H1 (cell line): ENCODE data around the gene INTS7.

Experiments
- EZH2 ChIP-seq: fragments of 200-600 bp; sonication (generic); IDR thresholded peaks from 2 replicates; pipeline ENCODE4 v1.7.1; 2012; ENCODE audit warnings: low read depth, mild to moderate bottlenecking, moderate library complexity, low read length, inconsistent platforms; ENCODE audit not compliant: severe bottlenecking
- MAFK ChIP-seq: IDR thresholded peaks from 2 replicates; pipeline ENCODE4 v1.6.1; 2012; ENCODE audit warnings: low read depth, mild to moderate bottlenecking, improper control_type of control experiment, low read length
- NRF1 ChIP-seq: IDR thresholded peaks from 2 replicates; pipeline ENCODE4 v1.6.1; 2011; ENCODE audit warnings: mild to moderate bottlenecking, low read depth, low read length, improper control_type of control experiment
- POLR2AphosphoS5 ChIP-seq: IDR thresholded peaks from 2 replicates; pipeline ENCODE4 v1.6.1; 2011; ENCODE audit warnings: low read depth, low read length
- SP4 ChIP-seq: IDR thresholded peaks from 2 replicates; pipeline ENCODE4 v1.6.1; 2012; ENCODE audit warnings: low read length, inconsistent platforms
- SRF ChIP-seq: IDR thresholded peaks from 2 replicates; pipeline ENCODE4 v1.6.1; 2011; ENCODE audit warnings: mild to moderate bottlenecking, low read depth, low read length, moderate library complexity
- TAF1 ChIP-seq: IDR thresholded peaks from 2 replicates; pipeline ENCODE4 v1.6.1; 2011; ENCODE audit warnings: mild to moderate bottlenecking, low read depth, low read length
- YY1 ChIP-seq: IDR thresholded peaks from 2 replicates; pipeline ENCODE4 v1.6.1; 2011; ENCODE audit warnings: low read depth, mild to moderate bottlenecking, low read length
- TF ChIP-seq, protein P1 (sequence below), 3 experiments: IDR thresholded peaks; 1 replicate in 2 of 3; 2 replicates in 1 of 3; pipeline versions ENCODE4 v1.5.1 to v1.6.1; 2011; ENCODE audit warnings: low read length in 3 of 3, mild to moderate bottlenecking in 3 of 3, inconsistent platforms in 2 of 3, low read depth in 1 of 3, moderate library complexity in 1 of 3; ENCODE audit not compliant: insufficient read depth in 1 of 3; ENCODE audit errors: control extremely low read depth in 1 of 3

DNA sequence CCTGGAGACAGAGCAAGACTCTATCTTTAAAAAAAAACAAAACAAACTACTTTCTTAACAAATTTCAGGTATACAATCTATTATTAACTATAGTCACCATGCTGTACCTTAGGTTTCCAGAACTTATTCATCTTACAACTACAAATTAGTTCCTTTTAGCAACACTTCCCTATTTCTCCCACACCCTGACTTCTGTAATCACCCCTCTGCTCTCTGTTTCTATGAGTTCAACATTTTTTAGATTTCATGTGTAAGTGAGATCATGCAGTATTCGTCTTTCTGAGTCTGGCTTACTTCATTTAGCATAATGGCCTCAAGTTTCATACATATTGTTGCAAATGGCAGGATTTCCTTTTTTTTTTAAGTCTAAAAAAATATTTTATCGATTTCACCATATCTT lies 126.9 kb downstream of the INTS7 start:
- TF ChIP-seq TAF1 (no peak), POLR2AphosphoS5 (no peak), EZH2 (no peak), MAFK (no peak), NRF1 (no peak), YY1 (no peak), SP4 (no peak), SRF (no peak)
- TF ChIP-seq, protein P1, sequence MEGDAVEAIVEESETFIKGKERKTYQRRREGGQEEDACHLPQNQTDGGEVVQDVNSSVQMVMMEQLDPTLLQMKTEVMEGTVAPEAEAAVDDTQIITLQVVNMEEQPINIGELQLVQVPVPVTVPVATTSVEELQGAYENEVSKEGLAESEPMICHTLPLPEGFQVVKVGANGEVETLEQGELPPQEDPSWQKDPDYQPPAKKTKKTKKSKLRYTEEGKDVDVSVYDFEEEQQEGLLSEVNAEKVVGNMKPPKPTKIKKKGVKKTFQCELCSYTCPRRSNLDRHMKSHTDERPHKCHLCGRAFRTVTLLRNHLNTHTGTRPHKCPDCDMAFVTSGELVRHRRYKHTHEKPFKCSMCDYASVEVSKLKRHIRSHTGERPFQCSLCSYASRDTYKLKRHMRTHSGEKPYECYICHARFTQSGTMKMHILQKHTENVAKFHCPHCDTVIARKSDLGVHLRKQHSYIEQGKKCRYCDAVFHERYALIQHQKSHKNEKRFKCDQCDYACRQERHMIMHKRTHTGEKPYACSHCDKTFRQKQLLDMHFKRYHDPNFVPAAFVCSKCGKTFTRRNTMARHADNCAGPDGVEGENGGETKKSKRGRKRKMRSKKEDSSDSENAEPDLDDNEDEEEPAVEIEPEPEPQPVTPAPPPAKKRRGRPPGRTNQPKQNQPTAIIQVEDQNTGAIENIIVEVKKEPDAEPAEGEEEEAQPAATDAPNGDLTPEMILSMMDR (IDR thresholded peaks at IDR 0.05; ENCODE audit: control extremely low read depth in 1 of 3, insufficient read depth in 1 of 3, low read depth in 1 of 3, low read length in 3 of 3): no peak
